Measurements from ENCODE around the gene UAP1L1.

UAP1L1 gene

GRCh38 chr9:137041124-137041523, 36.2 kb upstream of the UAP1L1 start:
- DNase-seq (ENCODE audit: low spot score), result no peak

GRCh38 chr9:137042751-137043727, 34.3 kb upstream of the UAP1L1 start:
- no peak for DNase-seq (ENCODE audit: low spot score)

GRCh38 chr9:137044037-137044436, 33.3 kb upstream of the UAP1L1 start:
- DNase-seq (ENCODE audit: low spot score), result no peak

GRCh38 chr9:137044502-137045177, 32.7 kb upstream of the UAP1L1 start:
- DNase-seq (ENCODE audit: low spot score), result no peak

GRCh38 chr9:137045294-137046087, 31.8 kb upstream of the UAP1L1 start:
- DNase-seq (ENCODE audit: low spot score), result no peak

- DNase-seq (ENCODE audit: low spot score), result peak; percentile 52
Observed at GRCh38 chr9:137046088-137046787, 31.1 kb upstream of the UAP1L1 start, which contains the start of gene NPDC1. TSS of gene NPDC1 (minus strand) at chr9:137046177. CDS start at chr9:137045989, 188 bp downstream.

- DNase-seq (ENCODE audit: low spot score), result no peak
Observed at GRCh38 chr9:137048655-137049543, 28.4 kb upstream of the UAP1L1 start.

GRCh38 chr9:137049544-137050449, 27.5 kb upstream of the UAP1L1 start:
- peak; percentile 59 for DNase-seq (ENCODE audit: low spot score)

GRCh38 chr9:137050570-137050969, 26.7 kb upstream of the UAP1L1 start:
- DNase-seq (ENCODE audit: low spot score), result no peak

GRCh38 chr9:137051145-137051724, 26.1 kb upstream of the UAP1L1 start:
- DNase-seq (ENCODE audit: low spot score), result no peak

GRCh38 chr9:137052293-137052692, 25.0 kb upstream of the UAP1L1 start:
- no peak for DNase-seq (ENCODE audit: low spot score)

GRCh38 chr9:137052998-137053943, 24.0 kb upstream of the UAP1L1 start:
- no peak for DNase-seq (ENCODE audit: low spot score)

GRCh38 chr9:137053944-137054931, 23.1 kb upstream of the UAP1L1 start, which contains the start of gene ENTPD2:
TSS of gene ENTPD2 (minus strand) at chr9:137054061. CDS start at chr9:137053997, 64 bp downstream.
- no peak for DNase-seq (ENCODE audit: low spot score)

GRCh38 chr9:137054932-137055384, 22.4 kb upstream of the UAP1L1 start:
- DNase-seq (ENCODE audit: low spot score), result no peak

- DNase-seq (ENCODE audit: low spot score), result no peak
Observed at GRCh38 chr9:137055385-137056364, 21.6 kb upstream of the UAP1L1 start.

Data from hematopoietic multipotent progenitor cell treated with erythropoietin and hydrocortisone succinate and interleukin-3 and kit ligand, for 15 days (in vitro differentiated cells).